GM19324 (cell line): Measurements from ENCODE around the gene PDPK1.
"Not testable (repeated sequence)": the region's sequence is repeated elsewhere in the genome, so short reads cannot be mapped to it uniquely, and the experiment has no call there.

Experiments used
- ATAC-seq: cut with Tn5 transposase; IDR thresholded peaks from one replicate; pipeline ENCODE4 v1.9.1; 2021; ENCODE audit warnings: mild to moderate bottlenecking, moderate library complexity; ENCODE audit not compliant: unreplicated experiment, low FRiP score

The PDPK1 gene

DNA sequence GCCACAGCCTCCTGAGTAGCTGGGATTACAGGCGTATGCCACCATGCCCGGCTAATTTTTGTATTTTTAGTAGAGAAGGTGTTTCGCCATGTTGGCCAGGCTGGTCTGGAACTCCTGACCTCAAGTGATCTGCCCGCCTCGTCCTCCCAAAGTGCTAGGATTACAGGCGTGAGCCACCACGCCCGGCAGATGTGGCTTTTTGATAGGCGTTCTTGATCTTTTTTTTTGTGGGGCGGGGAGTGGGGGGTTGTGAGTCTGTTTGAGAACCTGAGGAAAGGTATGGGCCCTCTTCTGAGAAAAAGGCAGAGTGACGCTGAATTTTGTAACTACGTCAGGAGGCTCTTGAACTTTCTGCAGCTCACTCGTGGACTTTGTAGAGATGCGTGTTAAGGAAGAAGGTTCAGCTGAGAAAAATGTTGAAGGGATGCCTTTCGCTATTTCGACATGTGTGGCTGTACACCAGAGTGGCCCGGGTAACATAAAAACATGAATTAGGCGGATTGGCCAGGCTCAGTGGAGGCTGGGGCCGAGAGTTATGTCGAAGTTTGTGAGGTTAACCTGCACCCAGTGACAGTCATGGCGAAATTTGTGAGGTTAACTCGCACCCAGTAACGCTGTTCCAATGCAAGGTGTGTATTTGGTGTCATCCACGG, 1.5 kb downstream of the PDPK1 start:
- ATAC-seq = not testable (repeated sequence)

GRCh38 chr16:2539845-2540458, 2.1 kb downstream of the PDPK1 start:
- not testable (repeated sequence) for ATAC-seq

- not testable (repeated sequence) for ATAC-seq
These were observed 3.1 kb downstream of the PDPK1 start for GRCh38 chr16:2540912-2541311.

DNA sequence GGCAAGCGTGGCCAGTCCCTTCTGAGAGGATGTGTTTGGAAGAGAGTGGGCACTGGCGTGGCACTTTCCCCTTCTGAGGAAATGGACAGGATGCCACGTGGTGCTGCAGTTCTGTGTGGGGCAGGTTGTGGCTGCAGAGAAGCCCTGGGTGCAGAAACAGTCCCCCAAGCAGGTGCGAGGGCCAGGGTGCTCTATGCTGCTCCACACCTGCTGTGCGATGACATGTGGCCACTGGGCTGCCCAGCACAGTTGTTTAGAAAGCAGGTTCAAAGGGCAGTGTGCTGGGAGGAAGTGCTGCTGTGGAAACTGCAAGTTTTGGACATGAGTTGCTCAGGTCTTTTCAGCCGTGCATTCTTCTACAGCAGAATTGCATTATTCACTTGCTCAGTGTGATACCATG, 3.6 kb downstream of the PDPK1 start:
- not testable (repeated sequence) for ATAC-seq

GRCh38 chr16:2543771-2544170, 6.0 kb downstream of the PDPK1 start:
- ATAC-seq = not testable (repeated sequence)

DNA sequence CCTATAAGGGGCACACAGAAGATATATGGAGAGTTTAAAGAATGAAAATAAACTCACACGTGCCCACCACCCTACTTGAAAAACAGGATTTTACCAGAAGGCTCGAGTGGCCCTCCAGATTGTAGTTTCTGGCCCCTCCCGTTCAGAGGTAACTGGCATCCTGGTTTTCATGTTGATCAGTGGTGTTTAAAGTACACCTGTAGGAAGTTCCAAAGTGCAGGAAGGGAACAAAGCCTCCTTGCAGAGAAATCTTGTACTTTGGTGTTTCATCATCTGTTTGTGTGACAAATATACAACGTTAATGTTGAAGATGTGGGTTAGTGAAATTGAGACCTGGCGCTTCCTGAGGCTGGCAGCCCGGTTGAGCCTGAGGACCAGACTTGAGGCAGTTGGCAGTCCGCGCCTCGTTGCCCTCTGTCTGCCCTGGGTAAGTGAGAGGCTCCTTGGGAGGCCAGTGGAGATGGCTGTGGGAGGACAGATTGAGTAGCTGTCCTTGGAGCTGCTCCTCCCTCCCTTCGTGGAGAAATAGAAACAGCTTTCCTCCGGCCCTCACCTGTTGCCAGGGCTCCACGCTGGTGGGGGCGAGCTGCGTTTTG, 12.6 kb downstream of the PDPK1 start:
- not testable (repeated sequence) for ATAC-seq

GRCh38 chr16:2551420-2551889, 13.6 kb downstream of the PDPK1 start:
- ATAC-seq = not testable (repeated sequence)

DNA sequence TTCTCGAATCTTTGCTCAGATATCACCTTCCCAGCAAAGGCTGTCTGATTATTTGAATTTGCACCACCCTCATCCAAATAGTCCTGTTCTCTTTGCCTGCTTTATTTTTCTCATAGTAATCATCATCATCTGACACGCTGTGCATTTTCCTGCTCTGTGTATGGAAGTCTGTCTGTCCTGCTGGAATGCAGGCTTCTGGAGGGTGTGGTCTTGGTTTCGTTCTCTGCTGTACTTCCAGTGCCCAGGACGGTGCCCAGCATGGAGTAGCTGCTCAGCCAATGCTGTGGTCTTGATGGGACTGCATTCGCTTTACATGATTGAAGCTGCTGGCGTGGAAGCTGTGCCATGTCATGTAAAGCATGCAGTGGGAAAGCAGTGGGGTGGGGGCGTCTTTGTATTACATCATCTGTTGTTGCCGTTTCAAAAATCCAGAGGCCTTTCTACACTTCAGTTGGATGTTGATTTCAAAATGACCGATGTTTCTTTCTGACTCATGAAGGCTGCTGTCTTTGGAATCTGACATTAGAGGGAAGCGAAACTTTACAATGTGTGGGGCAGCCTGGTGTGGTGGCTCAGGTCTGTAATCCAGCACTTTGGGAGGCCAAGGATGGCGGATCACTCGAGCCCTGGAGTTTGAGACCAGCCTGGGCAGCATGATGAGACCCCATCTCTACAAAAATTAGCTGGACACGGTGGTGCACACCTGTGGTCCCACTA, 17.0 kb downstream of the PDPK1 start:
- not testable (repeated sequence) for ATAC-seq

GRCh38 chr16:2557150-2557549, 19.3 kb downstream of the PDPK1 start:
- ATAC-seq = not testable (repeated sequence)

GRCh38 chr16:2560131-2560797, 22.4 kb downstream of the PDPK1 start:
- ATAC-seq = not testable (repeated sequence)

DNA sequence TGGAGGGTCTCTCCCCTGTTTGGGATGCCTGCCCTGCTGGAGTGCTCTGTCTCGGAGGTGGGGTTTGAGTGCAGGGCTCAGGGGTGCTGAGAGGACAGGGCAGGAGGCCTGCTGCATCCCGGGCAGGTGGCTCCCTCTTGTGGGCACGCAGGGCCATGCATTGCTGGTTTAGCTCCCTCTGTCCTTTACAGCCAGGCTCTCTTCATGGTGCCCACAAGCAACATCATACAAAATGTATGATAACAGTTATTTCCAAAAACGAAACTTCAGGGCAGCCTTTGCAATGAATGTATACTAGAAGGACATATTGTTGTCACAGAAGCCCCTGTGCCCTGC, 22.9 kb downstream of the PDPK1 start:
- not testable (repeated sequence) for ATAC-seq

DNA sequence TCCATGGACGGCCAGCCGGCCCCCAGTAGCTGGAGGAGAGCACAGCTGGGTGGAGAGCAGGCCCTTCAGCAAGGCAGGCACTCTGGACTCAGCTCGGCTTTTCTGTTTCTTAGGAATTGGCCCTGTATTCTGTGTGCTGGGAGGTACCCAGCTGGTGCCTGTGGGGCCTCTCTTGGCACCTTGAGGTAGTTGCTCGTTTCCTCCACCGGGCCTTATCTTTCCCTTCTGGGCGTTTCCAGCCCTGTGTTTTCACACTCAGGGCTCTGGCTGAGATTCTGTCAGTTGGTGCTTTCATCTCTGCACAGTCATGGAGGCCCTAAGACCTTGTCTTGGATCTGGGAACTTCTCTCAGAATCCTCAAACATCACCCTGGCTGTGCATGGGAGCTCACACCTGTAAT, 29.7 kb downstream of the PDPK1 start:
- not testable (repeated sequence) for ATAC-seq

- not testable (repeated sequence) for ATAC-seq
These were observed 30.8 kb downstream of the PDPK1 start for GRCh38 chr16:2568573-2568972.

DNA sequence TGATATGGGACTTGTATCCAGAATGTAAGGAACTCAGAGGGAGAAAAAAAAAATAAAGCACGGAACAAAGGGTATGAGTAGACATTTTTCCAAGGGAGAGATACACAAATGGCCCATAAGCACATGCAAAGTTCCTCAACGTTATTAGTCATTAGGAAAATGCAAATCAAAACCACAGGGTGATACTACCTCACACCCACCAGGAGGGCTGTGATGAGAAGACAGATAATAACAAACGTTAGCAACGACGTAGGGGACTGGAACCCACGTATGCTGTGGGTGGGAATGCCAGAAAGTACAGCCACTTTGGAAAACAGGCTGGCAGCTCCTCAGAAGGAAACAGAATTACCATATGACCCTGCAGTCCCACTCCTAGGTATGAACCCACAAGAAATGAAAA, 34.9 kb downstream of the PDPK1 start:
- not testable (repeated sequence) for ATAC-seq

GRCh38 chr16:2575839-2576238, 38.0 kb downstream of the PDPK1 start:
- not testable (repeated sequence) for ATAC-seq

DNA sequence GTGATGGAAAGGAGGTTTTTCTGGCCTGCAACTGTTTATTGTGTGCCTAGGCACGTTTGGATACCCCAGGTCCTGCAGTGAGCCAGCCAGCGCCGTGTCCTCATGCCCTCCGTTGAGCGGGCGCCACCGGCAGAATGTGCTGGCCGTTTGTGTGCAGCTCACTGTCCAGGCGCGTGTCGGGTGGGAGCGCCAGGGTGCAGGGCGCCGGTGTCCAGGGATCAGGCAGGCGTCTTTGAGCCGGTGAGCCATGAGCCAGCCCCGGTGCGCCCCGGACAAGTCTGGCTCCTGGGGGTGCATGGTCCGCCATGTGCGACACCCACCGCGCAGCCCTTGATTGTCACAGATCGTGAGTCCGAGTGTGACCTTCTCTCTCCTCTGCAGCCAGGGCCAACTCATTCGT, 39.2 kb downstream of the PDPK1 start:
- not testable (repeated sequence) for ATAC-seq

- ATAC-seq = not testable (repeated sequence)
These were observed 41.1 kb downstream of the PDPK1 start for GRCh38 chr16:2578905-2579304.

- not testable (repeated sequence) for ATAC-seq
These were observed 42.3 kb downstream of the PDPK1 start for GRCh38 chr16:2580143-2580542.

- not testable (repeated sequence) for ATAC-seq
These were observed 43.0 kb downstream of the PDPK1 start for GRCh38 chr16:2580818-2581217.
